ENCODE measurements around the gene TPST1.

DNA sequence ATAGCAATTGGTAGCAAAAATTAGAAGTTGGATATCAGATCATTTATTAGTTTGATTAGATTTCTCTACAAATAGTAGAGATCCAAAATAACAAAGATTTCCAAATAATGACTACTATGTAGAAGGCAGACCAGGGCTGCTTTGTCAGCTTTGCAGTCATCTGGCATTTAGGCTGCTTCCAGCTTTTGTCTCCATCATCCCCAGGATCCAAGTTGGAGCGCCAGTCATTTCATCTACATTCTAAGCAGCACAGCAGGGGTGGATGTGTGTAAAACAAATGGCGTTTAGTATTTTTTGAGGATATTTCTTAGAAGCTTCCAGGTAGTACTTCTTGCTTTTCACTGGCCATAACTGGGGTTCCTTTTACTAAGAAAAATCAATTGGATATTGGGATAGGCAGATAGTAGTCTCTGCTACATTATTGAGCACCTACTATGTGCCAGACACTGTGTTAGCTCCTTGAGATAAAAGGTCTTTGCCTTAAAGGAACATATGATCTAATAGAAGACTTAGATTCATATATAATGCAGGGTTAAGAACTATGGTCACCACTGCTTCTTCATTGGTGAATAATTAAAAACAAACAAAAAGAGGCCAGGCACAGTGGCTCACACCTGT, 41.5 kb downstream of the TPST1 start:
- TF ChIP-seq, protein P1, sequence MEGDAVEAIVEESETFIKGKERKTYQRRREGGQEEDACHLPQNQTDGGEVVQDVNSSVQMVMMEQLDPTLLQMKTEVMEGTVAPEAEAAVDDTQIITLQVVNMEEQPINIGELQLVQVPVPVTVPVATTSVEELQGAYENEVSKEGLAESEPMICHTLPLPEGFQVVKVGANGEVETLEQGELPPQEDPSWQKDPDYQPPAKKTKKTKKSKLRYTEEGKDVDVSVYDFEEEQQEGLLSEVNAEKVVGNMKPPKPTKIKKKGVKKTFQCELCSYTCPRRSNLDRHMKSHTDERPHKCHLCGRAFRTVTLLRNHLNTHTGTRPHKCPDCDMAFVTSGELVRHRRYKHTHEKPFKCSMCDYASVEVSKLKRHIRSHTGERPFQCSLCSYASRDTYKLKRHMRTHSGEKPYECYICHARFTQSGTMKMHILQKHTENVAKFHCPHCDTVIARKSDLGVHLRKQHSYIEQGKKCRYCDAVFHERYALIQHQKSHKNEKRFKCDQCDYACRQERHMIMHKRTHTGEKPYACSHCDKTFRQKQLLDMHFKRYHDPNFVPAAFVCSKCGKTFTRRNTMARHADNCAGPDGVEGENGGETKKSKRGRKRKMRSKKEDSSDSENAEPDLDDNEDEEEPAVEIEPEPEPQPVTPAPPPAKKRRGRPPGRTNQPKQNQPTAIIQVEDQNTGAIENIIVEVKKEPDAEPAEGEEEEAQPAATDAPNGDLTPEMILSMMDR (IDR thresholded peaks at IDR 0.05): no peak
- no peak for TF ChIP-seq POLR2A (IDR thresholded peaks at IDR 0.05)

Data from thyroid gland (tissue), 4 donors.